Keratinocyte (primary cell): ENCODE results near the gene PRKCH. TPM values are rescaled to one million over a fixed set of nuclear protein-coding genes. Genes with fewer than 3 reads are reported as not detected.

Experiments
- DNase-seq: peaks from one replicate; pipeline ENCODE4 v3.0.0-alpha.2; 2011; ENCODE audit warnings: low read depth, missing footprints, low spot score
- FAIRE-seq: peaks from 2 replicates; lab custom pipeline; 2011; peaks lifted over from hg19 to GRCh38; lab: Jason Lieb, UNC
- H2AFZ ChIP-seq: 2 replicates; pipeline ENCODE4 v1.6.0; 2012; ENCODE audit warnings: low read length, control low read depth, inconsistent platforms; ENCODE audit not compliant: control insufficient read depth
- H3K27ac ChIP-seq: 2 replicates; pipeline ENCODE4 v1.5.1; 2011; ENCODE audit warnings: low read length; ENCODE audit not compliant: control insufficient read depth, insufficient read depth
- H3K27me3 ChIP-seq: 3 replicates; pipeline ENCODE4 v1.6.0; 2011; ENCODE audit warnings: low read length; ENCODE audit not compliant: control insufficient read depth, insufficient read depth; ENCODE audit errors: extremely low read depth
- H3K36me3 ChIP-seq, 2 experiments: 2 replicates in 1 of 2; 3 replicates in 1 of 2; pipeline ENCODE4 v1.5.1; 2011; ENCODE audit warnings: low read length in 2 of 2, mild to moderate bottlenecking in 1 of 2; ENCODE audit not compliant: control insufficient read depth in 2 of 2, insufficient read depth in 2 of 2; ENCODE audit errors: extremely low read depth in 1 of 2
- H3K4me1 ChIP-seq: 3 replicates; pipeline ENCODE4 v1.5.1; 2011; ENCODE audit warnings: low read length; ENCODE audit not compliant: control insufficient read depth, insufficient read depth; ENCODE audit errors: extremely low read depth
- H3K4me2 ChIP-seq: 3 replicates; pipeline ENCODE4 v1.6.0; 2011; ENCODE audit warnings: low read depth, low read length; ENCODE audit not compliant: control insufficient read depth, insufficient read depth; ENCODE audit errors: extremely low read depth
- H3K4me3 ChIP-seq, 3 experiments: fragments of 200-600 bp in 1 of 3; sonication (generic) in 1 of 3; 2 replicates in 2 of 3; 3 replicates in 1 of 3; pipeline ENCODE4 v1.5.1; 2011 to 2016; ENCODE audit warnings: low read length in 3 of 3, mild to moderate bottlenecking in 3 of 3, control low read depth in 2 of 3, inconsistent platforms in 1 of 3, low read depth in 1 of 3, mixed read lengths in 1 of 3, mixed run types in 1 of 3, moderate library complexity in 1 of 3; ENCODE audit not compliant: control insufficient read depth in 2 of 3, insufficient read depth in 2 of 3; ENCODE audit errors: extremely low read depth in 1 of 3
- H3K79me2 ChIP-seq: 2 replicates; pipeline ENCODE4 v1.6.0; 2012; ENCODE audit warnings: low read length; ENCODE audit not compliant: control insufficient read depth, insufficient read depth
- H3K9ac ChIP-seq: 3 replicates; pipeline ENCODE4 v1.6.0; 2011; ENCODE audit warnings: low read length; ENCODE audit not compliant: control insufficient read depth, insufficient read depth; ENCODE audit errors: extremely low read depth
- H3K9me1 ChIP-seq: 3 replicates; pipeline ENCODE4 v1.6.0; 2011; ENCODE audit warnings: low read length; ENCODE audit not compliant: control insufficient read depth, insufficient read depth; ENCODE audit errors: extremely low read depth
- H3K9me3 ChIP-seq: 2 replicates; pipeline ENCODE4 v1.5.1; 2012; ENCODE audit warnings: low read depth, low read length; ENCODE audit not compliant: control insufficient read depth
- H4K20me1 ChIP-seq: 3 replicates; pipeline ENCODE4 v1.6.0; 2011; ENCODE audit warnings: low read length; ENCODE audit not compliant: control insufficient read depth, insufficient read depth; ENCODE audit errors: extremely low read depth
- CTCF ChIP-seq, 3 experiments: IDR thresholded peaks in 1 of 3; conservative IDR thresholded peaks in 1 of 3; optimal IDR thresholded peaks in 1 of 3; 2 replicates in 2 of 3; 3 replicates in 1 of 3; pipeline versions ENCODE3 to v1.5.1; 2011; ENCODE audit warnings: low read length in 3 of 3, mild to moderate bottlenecking in 3 of 3, moderate library complexity in 2 of 3, control low read depth in 1 of 3, inconsistent platforms in 1 of 3; ENCODE audit not compliant: insufficient read depth in 2 of 3; ENCODE audit errors: extremely low read depth in 1 of 3
- EZH2 ChIP-seq: IDR thresholded peaks from one replicate; pipeline ENCODE4 v1.6.1; 2012; ENCODE audit warnings: inconsistent platforms, mild to moderate bottlenecking, low read length, moderate library complexity
- dilution Hi-C: fragments of 300-500 bp; cut with MboI; formaldehyde crosslinking; loops from one replicate; pipeline ENCODE4 v1.7.0; 2020; ENCODE audit warnings: low sequenced_read_pairs; ENCODE audit not compliant: extremely low pct_ligation_motif_present
- polyA plus RNA-seq, 5 experiments: library from polyadenylated mRNA; depleted of rRNA in 3 of 5; stranded (reverse) in 3 of 5; stranded (forward) in 1 of 5; unstranded in 1 of 5; fragments of >200 nt; gene quantifications; 1 replicate in 1 of 5; 2 replicates in 3 of 5; 3 replicates in 1 of 5; pipeline versions ENCODE4 v1.2.1 to v1.2.3, GENCODE V29; 2011 to 2012; ENCODE audit warnings: missing spikeins in 2 of 5, low read depth in 1 of 5, low replicate concordance in 1 of 5

The PRKCH gene
- polyA plus RNA-seq, 1 donor (not counting 4 experiments of a cell fraction or from before 2014, with no cell fraction given): 13.7 TPM

- TF ChIP-seq EZH2: no peak
- TF ChIP-seq CTCF (optimal IDR thresholded peaks at IDR 0.05 in 1 of 3, IDR thresholded peaks at IDR 0.05 in 1 of 3, conservative IDR thresholded peaks at IDR 0.05 in 1 of 3; ENCODE audit: extremely low read depth in 1 of 3, insufficient read depth in 2 of 3, low read length in 3 of 3): no peak
- Histone ChIP-seq H3K9me3 (no peaks in the 10 kb centered on the region), H3K9ac (no peak overlapping the region), H3K27me3 (no peaks in the 10 kb centered on the region), H3K27ac (no peak overlapping the region), H4K20me1 (no peaks in the 10 kb centered on the region), H3K4me3 (no peak overlapping the region), H2AFZ (no peak overlapping the region), H3K36me3 (no peaks in the 10 kb centered on the region), H3K79me2 (no peaks in the 10 kb centered on the region), H3K4me2 (no peak overlapping the region), H3K4me1 (peaks cover 10% of the 10 kb centered on the region), H3K9me1 (no peaks in the 10 kb centered on the region)
- dilution Hi-C loops: no loop called here
- DNase-seq (no peak), FAIRE-seq (no peak)
Observed at GRCh38 chr14:61488417-61489401, 167.3 kb downstream of the PRKCH start.

GRCh38 chr14:61489512-61489911 lies 168.1 kb downstream of the PRKCH start:
- H3K36me3 ChIP-seq: no peaks in the 10 kb centered on the region
- H3K27me3 ChIP-seq: no peaks in the 10 kb centered on the region
- H3K27ac ChIP-seq: no peak overlapping the region
- H3K9ac ChIP-seq: no peak overlapping the region
- H3K4me2 ChIP-seq: no peak overlapping the region
- no peak overlapping the region for H3K4me3 ChIP-seq
- H3K9me3 ChIP-seq: no peaks in the 10 kb centered on the region
- DNase-seq (no peak), FAIRE-seq (no peak)
- no peak for TF ChIP-seq CTCF (optimal IDR thresholded peaks at IDR 0.05 in 1 of 3, IDR thresholded peaks at IDR 0.05 in 1 of 3, conservative IDR thresholded peaks at IDR 0.05 in 1 of 3; ENCODE audit: extremely low read depth in 1 of 3, insufficient read depth in 2 of 3, low read length in 3 of 3)
- no peak for TF ChIP-seq EZH2
- no peaks in the 10 kb centered on the region for H3K79me2 ChIP-seq
- dilution Hi-C loops: no loop called here
- peaks cover 11% of the 10 kb centered on the region for H3K4me1 ChIP-seq
- no peaks in the 10 kb centered on the region for H4K20me1 ChIP-seq
- no peak overlapping the region for H2AFZ ChIP-seq
- no peaks in the 10 kb centered on the region for H3K9me1 ChIP-seq
